HCT116 (cell line): ENCODE data around the gene ESD. TPM values are rescaled to one million over a fixed set of nuclear protein-coding genes. Genes with fewer than 3 reads are reported as not detected.

Source experiments
- ATAC-seq: fragments of 200-7000 bp; cut with Tn5 transposase; 2 replicates; pipeline ENCODE4 v1.9.1; 2020; ENCODE audit warnings: mild to moderate bottlenecking, moderate library complexity
- BruUV-seq: library from RNA; stranded (reverse); fragments of 400-500 nt; replicated peaks from 2 replicates; lab custom pipeline; 2021; lab: Mats Ljungman, UMichigan
- CTCF ChIA-PET: fragments of 300-600 bp; sonication (Branson Sonifier 250); formaldehyde crosslinking; loops from one replicate; lab custom pipeline; 2021; ENCODE audit warnings: antibody characterized with exemption; lab: Charles Lee
- POLR2A ChIA-PET: fragments of 300-600, 350-600 bp; sonication (Branson Sonifier 250); formaldehyde crosslinking; loops from one replicate; lab custom pipeline; 2021; ENCODE audit warnings: antibody characterized with exemption; lab: Charles Lee
- RAD21 ChIA-PET, 2 experiments: fragments of 300-600 bp; sonication (Branson Sonifier 250); formaldehyde crosslinking; loops; one replicate each; lab custom pipeline; 2023; ENCODE audit warnings: low total read pairs in 2 of 2; ENCODE audit not compliant: uncharacterized antibody in 2 of 2, unreplicated experiment in 2 of 2, low non-redundant PET in 1 of 2; lab: Charles Lee
- DNase-seq: peaks from one replicate; pipeline ENCODE4 v3.0.0-alpha.2; 2010; ENCODE audit warnings: low read depth, low spot score
- H2AFZ ChIP-seq: fragments of 200-600 bp; shearing (Covaris generic), sonication (generic); 2 replicates; pipeline ENCODE4 v1.6.1; 2017; ENCODE audit warnings: low read depth, mixed run types, mixed read lengths, antibody characterized with exemption, low read length; ENCODE audit not compliant: poor library complexity, severe bottlenecking
- H3K27ac ChIP-seq: 2 replicates; pipeline ENCODE4 v1.5.1; 2012; ENCODE audit warnings: low read depth, low read length
- H3K27me3 ChIP-seq: fragments of 200-600 bp; sonication (generic); 2 replicates; pipeline ENCODE4 v1.6.1; 2016; ENCODE audit warnings: mixed run types, low read length, mixed read lengths; ENCODE audit not compliant: insufficient read depth
- H3K36me3 ChIP-seq, 2 experiments: fragments of 200-500 bp in 1 of 2; fragments of 200-600 bp in 1 of 2; sonication (Bioruptor generic) in 1 of 2; sonication (generic) in 1 of 2; 2 replicates each; pipeline versions ENCODE4 v1.5.1 to v1.6.1; 2014 to 2016; ENCODE audit warnings: low read length in 2 of 2, inconsistent platforms in 1 of 2, mixed read lengths in 1 of 2, mixed run types in 1 of 2; ENCODE audit not compliant: insufficient read depth in 2 of 2, control insufficient read depth in 1 of 2
- H3K4me1 ChIP-seq, 2 experiments: fragments of 200-600 bp in 1 of 2; sonication (generic) in 1 of 2; 2 replicates each; pipeline versions ENCODE4 v1.5.1 to v1.6.1; 2012 to 2017; ENCODE audit warnings: low read length in 2 of 2, inconsistent platforms in 1 of 2, mild to moderate bottlenecking in 1 of 2, mixed read lengths in 1 of 2, mixed run types in 1 of 2, moderate library complexity in 1 of 2; ENCODE audit not compliant: insufficient read depth in 2 of 2, control insufficient read depth in 1 of 2
- H3K4me2 ChIP-seq: fragments of 200-600 bp; sonication (generic); 2 replicates; pipeline ENCODE4 v1.6.1; 2017; ENCODE audit warnings: mixed run types, low read length, mixed read lengths
- H3K4me3 ChIP-seq, 2 experiments: fragments of 200-600 bp in 1 of 2; sonication (generic) in 1 of 2; replicated peaks in 1 of 2; 2 replicates each; pipeline ENCODE4 v1.5.1; 2011 to 2016; ENCODE audit warnings: low read length in 2 of 2, control low read depth in 1 of 2, low read depth in 1 of 2, mild to moderate bottlenecking in 1 of 2, mixed read lengths in 1 of 2, mixed run types in 1 of 2
- H3K79me2 ChIP-seq: fragments of 200-600 bp; sonication (generic); 2 replicates; pipeline ENCODE4 v1.6.1; 2017; ENCODE audit warnings: mild to moderate bottlenecking, mixed run types, low read length, moderate library complexity, mixed read lengths; ENCODE audit not compliant: insufficient read depth
- H3K9ac ChIP-seq: fragments of 200-600 bp; sonication (generic); 2 replicates; pipeline ENCODE4 v1.6.1; 2016; ENCODE audit warnings: low read length, mixed read lengths
- H3K9me2 ChIP-seq: fragments of 200-600 bp; sonication (generic), shearing (Covaris generic); 2 replicates; pipeline ENCODE4 v1.6.1; 2017; ENCODE audit warnings: mixed run types, mild to moderate bottlenecking, moderate library complexity; ENCODE audit not compliant: insufficient read depth
- H3K9me3 ChIP-seq, 2 experiments: fragments of 200-500 bp in 1 of 2; fragments of 200-600 bp in 1 of 2; sonication (Bioruptor generic) in 1 of 2; sonication (generic) in 1 of 2; 2 replicates each; pipeline ENCODE4 v1.6.1; 2014 to 2017; ENCODE audit warnings: low read length in 2 of 2, mixed read lengths in 2 of 2, inconsistent platforms in 1 of 2, low read depth in 1 of 2, mild to moderate bottlenecking in 1 of 2, mixed run types in 1 of 2, moderate library complexity in 1 of 2; ENCODE audit not compliant: control insufficient read depth in 1 of 2, insufficient read depth in 1 of 2
- H4K20me1 ChIP-seq: fragments of 200-600 bp; sonication (generic), shearing (Covaris generic); 2 replicates; pipeline ENCODE4 v1.6.1; 2017; ENCODE audit warnings: mixed run types, mild to moderate bottlenecking, moderate library complexity; ENCODE audit not compliant: insufficient read depth
- CBX3 ChIP-seq: IDR thresholded peaks from 2 replicates; pipeline ENCODE4 v1.6.1; 2012; ENCODE audit warnings: low read depth
- EGR1 ChIP-seq: IDR thresholded peaks from 2 replicates; pipeline ENCODE4 v1.6.1; 2012; ENCODE audit warnings: low read depth
- POLR2AphosphoS5 ChIP-seq: IDR thresholded peaks from 2 replicates; pipeline ENCODE4 v1.6.1; 2011; ENCODE audit warnings: mild to moderate bottlenecking, low read depth, low read length, moderate library complexity
- TCF7L2 ChIP-seq: IDR thresholded peaks from 2 replicates; pipeline ENCODE4 v1.7.0; 2011; ENCODE audit warnings: borderline replicate concordance, inconsistent platforms; ENCODE audit not compliant: insufficient read depth, insufficient read length; ENCODE audit errors: extremely low read depth
- ZNF274 ChIP-seq: fragments of 200-500 bp; sonication (Bioruptor generic); IDR thresholded peaks from 2 replicates; pipeline ENCODE4 v1.6.1; 2014; ENCODE audit warnings: mild to moderate bottlenecking, low read depth, low read length, inconsistent platforms
- intact Hi-C: fragments of 100-400 bp; cut with micrococcal nuclease; formaldehyde crosslinking; loops from 2 replicates; pipeline ENCODE4 v1.10.0; 2022
- total RNA-seq: library from RNA; stranded (reverse); gene quantifications from one replicate; pipeline ENCODE4 v1.2.1, GENCODE V29; 2021; ENCODE audit not compliant: unreplicated experiment
- TF ChIP-seq, protein P1 (sequence below), 3 experiments: fragments of 200-600 bp in 1 of 3; sonication (generic) in 1 of 3; IDR thresholded peaks in 2 of 3; conservative IDR thresholded peaks in 1 of 3; 2 replicates each; pipeline ENCODE4 v1.5.1; 2012 to 2017; ENCODE audit warnings: low read depth in 2 of 3, low read length in 2 of 3, antibody characterized with exemption in 1 of 3, borderline replicate concordance in 1 of 3, control low read depth in 1 of 3, mild to moderate bottlenecking in 1 of 3, mixed read lengths in 1 of 3, mixed run types in 1 of 3, moderate library complexity in 1 of 3; ENCODE audit not compliant: insufficient read depth in 1 of 3
- TF ChIP-seq, protein P2 (sequence below): IDR thresholded peaks from 2 replicates; pipeline ENCODE4 v1.6.1; 2012

Gene ESD
- total RNA-seq, 1 experiment from 2014 or later: 111 TPM

GRCh38 chr13:46735425-46735824 lies 61.5 kb downstream of the ESD start:
- ChIA-PET RAD21 (interaction anchor here in 1 of 2 experiments (0.7 kb wide), 1 partner anchor 241 kb away, joined by 5 read pairs; no protein-coding TSS in a partner anchor), CTCF (no interaction called here)
- Histone ChIP-seq H3K27me3 (no peaks in the 10 kb centered on the region), H2AFZ (no peak overlapping the region), H3K27ac (no peak overlapping the region), H3K9me2 (no peaks in the 10 kb centered on the region), H3K4me2 (no peak overlapping the region), H4K20me1 (no peaks in the 10 kb centered on the region), H3K79me2 (no peaks in the 10 kb centered on the region), H3K9me3 (no peaks in the 10 kb centered on the region), H3K4me3 (no peak overlapping the region), H3K9ac (no peak overlapping the region)
- ATAC-seq: no peak
- no peak for DNase-seq
- intact Hi-C loops: no loop called here
- TF ChIP-seq ZNF274: no peak
- TF ChIP-seq, protein P1, sequence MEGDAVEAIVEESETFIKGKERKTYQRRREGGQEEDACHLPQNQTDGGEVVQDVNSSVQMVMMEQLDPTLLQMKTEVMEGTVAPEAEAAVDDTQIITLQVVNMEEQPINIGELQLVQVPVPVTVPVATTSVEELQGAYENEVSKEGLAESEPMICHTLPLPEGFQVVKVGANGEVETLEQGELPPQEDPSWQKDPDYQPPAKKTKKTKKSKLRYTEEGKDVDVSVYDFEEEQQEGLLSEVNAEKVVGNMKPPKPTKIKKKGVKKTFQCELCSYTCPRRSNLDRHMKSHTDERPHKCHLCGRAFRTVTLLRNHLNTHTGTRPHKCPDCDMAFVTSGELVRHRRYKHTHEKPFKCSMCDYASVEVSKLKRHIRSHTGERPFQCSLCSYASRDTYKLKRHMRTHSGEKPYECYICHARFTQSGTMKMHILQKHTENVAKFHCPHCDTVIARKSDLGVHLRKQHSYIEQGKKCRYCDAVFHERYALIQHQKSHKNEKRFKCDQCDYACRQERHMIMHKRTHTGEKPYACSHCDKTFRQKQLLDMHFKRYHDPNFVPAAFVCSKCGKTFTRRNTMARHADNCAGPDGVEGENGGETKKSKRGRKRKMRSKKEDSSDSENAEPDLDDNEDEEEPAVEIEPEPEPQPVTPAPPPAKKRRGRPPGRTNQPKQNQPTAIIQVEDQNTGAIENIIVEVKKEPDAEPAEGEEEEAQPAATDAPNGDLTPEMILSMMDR (IDR thresholded peaks at IDR 0.05 in 2 of 3, conservative IDR thresholded peaks at IDR 0.05 in 1 of 3; ENCODE audit: borderline replicate concordance in 1 of 3, insufficient read depth in 1 of 3, low read depth in 2 of 3, low read length in 2 of 3): no peak
- no peak for TF ChIP-seq TCF7L2
- TF ChIP-seq POLR2AphosphoS5: no peak
- TF ChIP-seq CBX3: no peak
- no peak for TF ChIP-seq EGR1
- TF ChIP-seq, protein P2, sequence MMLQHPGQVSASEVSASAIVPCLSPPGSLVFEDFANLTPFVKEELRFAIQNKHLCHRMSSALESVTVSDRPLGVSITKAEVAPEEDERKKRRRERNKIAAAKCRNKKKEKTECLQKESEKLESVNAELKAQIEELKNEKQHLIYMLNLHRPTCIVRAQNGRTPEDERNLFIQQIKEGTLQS: no peak
- TF ChIP-seq, all 23 proteins: peak for 0
- H3K36me3 ChIP-seq: peaks cover 3 to 5% of the 10 kb centered on the region in 2 experiments; a peak in 3 of 4 replicates
- POLR2A ChIA-PET: no interaction called here
- no TSS peak for BruUV-seq
- no peaks in the 10 kb centered on the region for H3K4me1 ChIP-seq

GRCh38 chr13:46731535-46731934 lies 65.4 kb downstream of the ESD start:
- no peak for TF ChIP-seq ZNF274
- no peak for TF ChIP-seq CBX3
- no peak for TF ChIP-seq TCF7L2
- TF ChIP-seq, all 23 proteins: peak for 0
- DNase-seq (no peak), ATAC-seq (no peak)
- no peaks in the 10 kb centered on the region for H4K20me1 ChIP-seq
- ChIA-PET POLR2A (no interaction called here), CTCF (no interaction called here), RAD21 (no interaction called here)
- BruUV-seq: no TSS peak
- no peak overlapping the region for H3K9ac ChIP-seq
- H3K9me3 ChIP-seq: no peaks in the 10 kb centered on the region
- H3K79me2 ChIP-seq: no peaks in the 10 kb centered on the region
- no peaks in the 10 kb centered on the region for H3K4me1 ChIP-seq
- H3K27me3 ChIP-seq: no peaks in the 10 kb centered on the region
- no peak overlapping the region for H3K4me3 ChIP-seq
- H3K27ac ChIP-seq: no peak overlapping the region
- no peak overlapping the region for H2AFZ ChIP-seq
- peaks cover 12 to 17% of the 10 kb centered on the region in 2 experiments; a peak in 3 of 4 replicates for H3K36me3 ChIP-seq
- H3K4me2 ChIP-seq: no peak overlapping the region
- H3K9me2 ChIP-seq: no peaks in the 10 kb centered on the region
- intact Hi-C loops: no loop called here
